DOHH2 (cell line): Measurements from ENCODE around the gene TMEM54.

Source experiments
- H3F3A ChIP-seq: fragments of 200-600 bp; sonication (generic), shearing (Covaris generic); 2 replicates; pipeline ENCODE4 v1.6.0; 2016; ENCODE audit warnings: antibody characterized with exemption, mild to moderate bottlenecking; ENCODE audit not compliant: control insufficient read depth, insufficient read depth
- H3K27ac ChIP-seq: fragments of 200-600 bp; sonication (generic); 2 replicates; pipeline ENCODE4 v1.5.1; 2014; ENCODE audit warnings: low read depth, mild to moderate bottlenecking, low read length, moderate library complexity
- H3K27me3 ChIP-seq: fragments of 200-600 bp; sonication (generic); 2 replicates; pipeline ENCODE4 v1.6.1; 2014; ENCODE audit warnings: mild to moderate bottlenecking, low read length, mixed read lengths; ENCODE audit not compliant: control insufficient read depth
- H3K36me3 ChIP-seq: fragments of 200-600 bp; sonication (generic); 2 replicates; pipeline ENCODE4 v1.6.1; 2014; ENCODE audit warnings: mild to moderate bottlenecking, low read length, moderate library complexity, mixed read lengths; ENCODE audit not compliant: control insufficient read depth
- H3K4me1 ChIP-seq: fragments of 200-600 bp; sonication (generic); 2 replicates; pipeline ENCODE4 v1.6.1; 2014; ENCODE audit warnings: mild to moderate bottlenecking, low read length, mixed read lengths; ENCODE audit not compliant: control insufficient read depth
- H3K4me2 ChIP-seq: fragments of 200-600 bp; sonication (generic); 2 replicates; pipeline ENCODE4 v1.6.0; 2014; ENCODE audit warnings: mild to moderate bottlenecking, low read length, moderate library complexity
- H3K4me3 ChIP-seq: fragments of 200-600 bp; sonication (generic); 2 replicates; pipeline ENCODE4 v1.5.1; 2014; ENCODE audit warnings: mild to moderate bottlenecking, low read length, mixed read lengths
- H3K79me2 ChIP-seq: fragments of 200-600 bp; sonication (generic); 2 replicates; pipeline ENCODE4 v1.6.1; 2014; ENCODE audit warnings: mild to moderate bottlenecking, low read length, mixed read lengths; ENCODE audit not compliant: control insufficient read depth
- H3K9me2 ChIP-seq: fragments of 200-600 bp; sonication (generic); replicated peaks from 2 replicates; pipeline ENCODE4 v1.6.1; 2014; ENCODE audit warnings: mild to moderate bottlenecking, low read length, mixed read lengths; ENCODE audit not compliant: control insufficient read depth
- H3K9me3 ChIP-seq: fragments of 200-600 bp; sonication (generic); 2 replicates; pipeline ENCODE4 v1.6.1; 2014; ENCODE audit warnings: antibody characterized with exemption, low read length, mixed read lengths; ENCODE audit not compliant: control insufficient read depth, insufficient read depth
- H4K20me1 ChIP-seq: fragments of 200-600 bp; sonication (generic); 2 replicates; pipeline ENCODE4 v1.6.0; 2014; ENCODE audit warnings: low read depth, mild to moderate bottlenecking, antibody characterized with exemption, low read length, moderate library complexity; ENCODE audit not compliant: control insufficient read depth, insufficient read depth
- CTCF ChIP-seq: fragments of 200-600 bp; sonication (generic); IDR thresholded peaks from one replicate; pipeline ENCODE4 v1.5.1; 2014; ENCODE audit warnings: antibody characterized with exemption, mild to moderate bottlenecking, low read depth, low read length; ENCODE audit not compliant: poor library complexity, severe bottlenecking
- EZH2phosphoT487 ChIP-seq: fragments of 200-600 bp; sonication (generic); IDR thresholded peaks from 2 replicates; pipeline ENCODE4 v1.6.1; 2017; ENCODE audit warnings: borderline replicate concordance, mild to moderate bottlenecking, antibody characterized with exemption, low read length, moderate library complexity, mixed read lengths

TMEM54 gene

GRCh38 chr1:32871364-32872191 is 29.6 kb downstream of the TMEM54 start:
- Histone ChIP-seq H3K4me3 (no peak overlapping the region), H3K27ac (no peak overlapping the region), H3K4me2 (peak overlapping the region; percentile 77; the same call in 1 of the 2 replicates), H3K9me3 (no peaks in the 10 kb centered on the region), H4K20me1 (peaks cover 6% of the 10 kb centered on the region; the same call in 1 of the 2 replicates), H3K27me3 (peaks cover 26% of the 10 kb centered on the region), H3F3A (peaks cover 3% of the 10 kb centered on the region; the same call in 1 of the 2 replicates), H3K79me2 (no peaks in the 10 kb centered on the region), H3K9me2 (no peaks in the 10 kb centered on the region), H3K4me1 (peaks cover 28% of the 10 kb centered on the region), H3K36me3 (no peaks in the 10 kb centered on the region)
- TF ChIP-seq CTCF (no peak), EZH2phosphoT487 (no peak; the same call in 1 of the 2 replicates)

- Histone ChIP-seq H4K20me1 (peaks cover 6% of the 10 kb centered on the region; the same call in 1 of the 2 replicates), H3K4me1 (peaks cover 22% of the 10 kb centered on the region), H3K36me3 (no peaks in the 10 kb centered on the region), H3K4me2 (peak within 1 kb of the TSS; percentile 30; the same call in 1 of the 2 replicates), H3K4me3 (no peak within 1 kb of the TSS), H3K27me3 (peaks cover 26% of the 10 kb centered on the region), H3K9me2 (no peaks in the 10 kb centered on the region), H3K79me2 (no peaks in the 10 kb centered on the region), H3F3A (peaks cover 3% of the 10 kb centered on the region; the same call in 1 of the 2 replicates), H3K27ac (no peak within 1 kb of the TSS), H3K9me3 (no peaks in the 10 kb centered on the region)
- peak; percentile 94; the same call in 1 of the 2 replicates for TF ChIP-seq EZH2phosphoT487
- no peak for TF ChIP-seq CTCF
Measured at GRCh38 chr1:32870615-32871363, 30.4 kb downstream of the TMEM54 start, which contains the start of gene FNDC5. Gene FNDC5 (minus strand): TSS chr1:32870912.

GRCh38 chr1:32869923-32870614 is 31.1 kb downstream of the TMEM54 start:
- TF ChIP-seq CTCF = no peak
- no peak for TF ChIP-seq EZH2phosphoT487
- peaks cover 17% of the 10 kb centered on the region for H3K4me1 ChIP-seq
- no peaks in the 10 kb centered on the region for H3K9me2 ChIP-seq
- peaks cover under 1% of the 10 kb centered on the region; the same call in 1 of the 2 replicates for H3F3A ChIP-seq
- H3K36me3 ChIP-seq = no peaks in the 10 kb centered on the region
- H3K4me2 ChIP-seq = no peak overlapping the region
- no peak overlapping the region for H3K4me3 ChIP-seq
- H3K9me3 ChIP-seq = no peaks in the 10 kb centered on the region
- H3K79me2 ChIP-seq = no peaks in the 10 kb centered on the region
- H3K27ac ChIP-seq = no peak overlapping the region
- peaks cover 6% of the 10 kb centered on the region; the same call in 1 of the 2 replicates for H4K20me1 ChIP-seq
- peaks cover 26% of the 10 kb centered on the region for H3K27me3 ChIP-seq
